GM18858 (cell line): ENCODE data around the gene CACNA1D.

ENCODE experiments used
- ATAC-seq: cut with Tn5 transposase; IDR thresholded peaks from one replicate; pipeline ENCODE4 v1.9.1; 2021; ENCODE audit not compliant: unreplicated experiment

Gene CACNA1D

GRCh38 chr3:53803816-53804695 is 309.6 kb downstream of the CACNA1D start:
- ATAC-seq, result no peak

GRCh38 chr3:53804697-53805462 is 310.5 kb downstream of the CACNA1D start:
- peak; percentile 61 for ATAC-seq

- no peak for ATAC-seq
Observed at GRCh38 chr3:53805463-53806159, 311.2 kb downstream of the CACNA1D start.

- no peak for ATAC-seq
Observed at GRCh38 chr3:53806182-53807116, 312.0 kb downstream of the CACNA1D start.

- no peak for ATAC-seq
Observed at GRCh38 chr3:53807117-53807810, 312.9 kb downstream of the CACNA1D start.

- no peak for ATAC-seq
Observed at GRCh38 chr3:53808496-53808895, 314.1 kb downstream of the CACNA1D start.

- no peak for ATAC-seq
Observed at GRCh38 chr3:53809267-53809666, 314.9 kb downstream of the CACNA1D start.

GRCh38 chr3:53809764-53810400 is 315.5 kb downstream of the CACNA1D start:
- ATAC-seq, result no peak

- ATAC-seq, result no peak
Observed at GRCh38 chr3:53811143-53811927, 316.9 kb downstream of the CACNA1D start.

GRCh38 chr3:53812434-53812833 is 318.0 kb downstream of the CACNA1D start:
- no peak for ATAC-seq

GRCh38 chr3:53813229-53813628 is 318.8 kb downstream of the CACNA1D start:
- ATAC-seq, result no peak

GRCh38 chr3:53813876-53814275 is 319.5 kb downstream of the CACNA1D start:
- no peak for ATAC-seq

GRCh38 chr3:53815067-53815466 is 320.7 kb downstream of the CACNA1D start:
- ATAC-seq, result no peak

- no peak for ATAC-seq
Observed at GRCh38 chr3:53815651-53816050, 321.2 kb downstream of the CACNA1D start.

- ATAC-seq, result no peak
Observed at GRCh38 chr3:53816425-53816824, 322.0 kb downstream of the CACNA1D start.

GRCh38 chr3:53817211-53817610 is 322.8 kb downstream of the CACNA1D start:
- ATAC-seq, result no peak

- ATAC-seq, result no peak
Observed at GRCh38 chr3:53817809-53818208, 323.4 kb downstream of the CACNA1D start.
